HG03066 (cell line): ENCODE results near the gene RALGAPA2.

Experiments used
- ATAC-seq: cut with Tn5 transposase; IDR thresholded peaks from one replicate; pipeline ENCODE4 v1.9.1; 2021; ENCODE audit warnings: low read depth; ENCODE audit not compliant: unreplicated experiment

Gene RALGAPA2

DNA sequence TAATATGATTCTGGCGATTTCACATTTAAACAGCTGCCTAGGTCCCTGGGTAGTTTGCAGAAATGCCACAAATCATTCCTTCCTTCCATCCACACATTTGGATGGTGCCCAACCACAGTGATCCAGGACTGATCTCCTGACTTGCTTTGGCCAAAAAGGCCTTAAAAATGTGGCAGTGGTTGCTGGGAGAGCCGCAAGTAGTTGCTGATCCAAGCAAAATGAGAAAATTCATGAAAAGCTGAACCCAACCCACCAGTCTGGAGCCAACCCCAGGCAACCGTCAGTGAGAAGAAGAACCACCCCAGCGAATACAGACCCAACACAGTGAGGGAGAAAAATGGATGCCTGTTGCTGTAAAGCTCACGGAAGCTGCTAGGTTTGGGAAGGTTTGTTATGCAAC lies 25.1 kb downstream of the RALGAPA2 start:
- ATAC-seq, result no peak

- ATAC-seq, result no peak
Observed at GRCh38 chr20:20685635-20686034, 26.8 kb downstream of the RALGAPA2 start.

GRCh38 chr20:20683481-20684321 lies 28.7 kb downstream of the RALGAPA2 start:
- ATAC-seq, result no peak

DNA sequence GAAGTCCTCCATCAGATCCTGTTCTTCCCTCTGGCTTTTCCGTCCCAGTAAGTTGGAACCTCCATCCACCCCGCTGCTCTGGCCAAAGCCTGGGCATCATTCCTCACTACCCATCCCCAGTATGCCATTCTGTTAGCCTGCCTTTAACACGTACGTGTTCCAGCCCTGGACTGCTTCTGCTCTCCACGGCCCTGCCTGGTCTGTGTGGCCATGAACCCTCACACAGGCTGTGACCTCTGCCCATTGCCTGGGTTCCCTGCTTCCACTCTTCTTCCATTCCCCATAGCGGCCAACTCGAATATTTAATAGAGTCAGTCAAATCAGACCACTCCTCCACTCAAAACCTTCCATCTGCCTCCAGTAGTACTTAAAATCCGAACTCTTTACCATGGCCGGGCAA lies 29.4 kb downstream of the RALGAPA2 start:
- ATAC-seq, result no peak

- peak; percentile 55 for ATAC-seq
Observed at GRCh38 chr20:20680991-20681508, 31.4 kb downstream of the RALGAPA2 start.

- no peak for ATAC-seq
Observed at GRCh38 chr20:20679316-20679715, 33.1 kb downstream of the RALGAPA2 start.

- no peak for ATAC-seq
Observed at GRCh38 chr20:20677186-20677585, 35.3 kb downstream of the RALGAPA2 start.

GRCh38 chr20:20668639-20669038 lies 43.8 kb downstream of the RALGAPA2 start:
- peak; percentile 98 for ATAC-seq

GRCh38 chr20:20666359-20666758 lies 46.1 kb downstream of the RALGAPA2 start:
- ATAC-seq, result no peak

DNA sequence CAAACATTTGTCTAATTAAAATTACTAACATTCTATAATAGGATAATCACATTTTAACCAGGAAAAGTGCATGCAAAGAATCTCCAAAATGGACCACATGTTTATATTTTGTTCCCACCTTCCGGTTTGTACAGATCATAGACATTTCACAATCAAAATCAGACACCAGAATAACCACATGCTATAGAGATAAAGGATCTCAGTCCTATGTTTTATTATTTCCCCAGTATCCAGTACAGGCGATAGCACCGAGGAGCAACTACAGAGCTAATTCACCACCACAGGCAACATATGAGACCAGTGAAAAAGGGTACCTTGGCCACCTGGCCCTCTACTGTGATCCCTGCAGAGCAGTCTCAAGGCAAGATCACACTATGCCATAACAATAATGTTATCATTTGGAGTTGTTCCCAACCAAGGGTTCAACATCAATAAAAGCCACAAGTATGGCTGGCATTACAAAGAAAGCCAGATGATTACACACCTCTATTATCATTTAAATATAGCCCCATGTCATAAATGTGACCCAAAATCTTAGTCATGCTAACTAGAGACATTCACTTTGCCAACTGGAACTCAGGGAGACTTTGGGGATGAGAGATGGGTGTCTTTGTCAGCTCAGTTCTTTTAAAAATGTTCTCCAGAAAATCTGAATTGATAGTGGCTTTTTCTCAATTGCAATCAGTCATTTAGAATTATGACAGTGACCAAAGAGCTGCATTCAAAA lies 46.7 kb downstream of the RALGAPA2 start:
- ATAC-seq, result no peak

DNA sequence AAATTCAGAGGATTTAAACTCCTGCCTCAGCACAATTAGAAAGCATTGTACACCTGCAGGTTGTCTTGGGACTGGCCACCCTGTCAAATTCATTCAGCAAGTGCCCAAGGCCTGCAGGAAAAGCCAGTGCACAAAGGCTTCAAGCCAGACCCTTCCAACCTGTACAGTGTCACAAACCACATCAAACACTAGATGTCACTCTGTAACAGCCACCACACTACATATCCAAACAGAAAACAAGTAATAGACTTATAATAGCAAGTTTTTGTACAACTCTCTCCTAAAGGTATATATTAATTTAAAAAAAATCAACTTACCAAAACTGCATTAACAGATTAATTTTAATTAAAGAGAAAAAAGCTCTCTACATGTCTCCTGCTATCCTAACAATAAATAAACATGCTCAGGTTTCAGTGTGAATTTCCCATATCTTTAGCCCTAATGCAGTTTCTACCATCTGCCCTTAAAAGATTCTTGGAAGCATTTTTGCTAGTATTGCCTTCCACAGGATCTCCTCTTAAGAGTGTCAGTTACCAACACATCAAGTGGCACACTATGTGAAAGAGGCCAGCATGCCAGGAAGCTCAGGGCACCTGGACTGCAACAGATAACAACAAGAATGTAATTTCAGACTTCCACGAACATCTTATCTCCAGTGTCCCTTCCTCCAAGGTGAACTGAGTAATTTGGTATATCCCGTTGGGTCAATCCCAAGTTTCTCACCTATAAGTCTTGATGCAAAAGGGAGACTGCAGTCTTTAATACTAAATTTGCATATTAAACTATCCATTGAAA lies 47.5 kb downstream of the RALGAPA2 start:
- ATAC-seq, result no peak

DNA sequence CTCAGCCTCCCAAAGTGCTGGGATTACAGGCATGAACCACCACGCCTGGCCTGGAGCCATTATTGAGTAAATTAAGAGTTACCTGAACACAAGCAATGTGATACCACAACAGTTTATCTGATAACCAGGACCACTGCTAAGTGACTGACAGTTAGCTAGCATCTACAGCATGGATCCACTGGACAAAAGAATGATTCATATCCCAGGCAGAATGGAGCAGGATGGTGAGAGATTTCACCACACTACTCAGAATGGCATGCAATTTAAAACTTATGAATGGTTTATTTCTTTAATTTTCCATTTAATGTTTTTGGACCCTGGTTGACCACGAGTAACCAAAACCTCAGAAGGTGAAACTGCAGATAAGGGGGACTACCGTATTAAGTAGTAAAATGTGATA lies 48.6 kb downstream of the RALGAPA2 start:
- no peak for ATAC-seq

- ATAC-seq, result no peak
Observed at GRCh38 chr20:20658871-20659431, 53.5 kb downstream of the RALGAPA2 start.

DNA sequence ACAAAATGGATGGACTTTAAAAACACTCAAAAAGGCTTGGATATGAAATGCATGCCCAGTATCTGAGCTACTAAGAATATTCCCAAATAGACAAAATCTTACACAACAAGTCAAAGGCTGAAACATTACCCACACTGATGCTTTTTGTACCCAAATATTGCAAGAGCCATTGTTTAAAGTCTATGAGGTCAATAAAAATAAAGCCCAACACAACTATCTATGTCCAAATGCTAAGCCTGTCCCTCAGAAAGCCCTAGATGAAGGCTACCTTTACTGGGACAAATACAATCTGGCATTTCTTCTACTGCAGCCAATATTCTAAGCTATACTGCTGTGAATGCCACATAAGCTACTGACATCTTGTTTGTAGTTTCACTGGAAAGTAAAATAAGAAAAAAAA lies 54.3 kb downstream of the RALGAPA2 start:
- no peak for ATAC-seq

- no peak for ATAC-seq
Observed at GRCh38 chr20:20657092-20657491, 55.4 kb downstream of the RALGAPA2 start.

DNA sequence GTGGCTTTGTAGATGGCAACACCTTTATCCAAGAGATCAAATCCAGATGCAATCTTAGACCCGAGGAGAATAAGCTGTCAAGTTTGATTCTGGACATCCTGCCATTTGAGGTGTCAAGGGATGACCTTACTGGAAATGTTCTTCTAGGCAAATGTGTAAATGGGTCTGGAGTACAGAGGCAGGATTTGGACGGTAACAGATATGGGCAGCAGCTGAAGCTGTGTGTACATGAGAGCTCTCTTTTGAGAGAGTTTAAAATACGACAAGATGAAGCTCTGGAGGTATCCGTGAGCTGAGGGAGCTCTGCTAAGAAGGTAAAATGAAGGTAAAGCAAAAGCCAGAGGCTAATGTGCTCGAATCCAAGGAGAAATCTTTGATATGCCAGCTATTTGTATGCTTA lies 56.6 kb downstream of the RALGAPA2 start:
- ATAC-seq, result no peak

- no peak for ATAC-seq
Observed at GRCh38 chr20:20649945-20650344, 62.5 kb downstream of the RALGAPA2 start.

DNA sequence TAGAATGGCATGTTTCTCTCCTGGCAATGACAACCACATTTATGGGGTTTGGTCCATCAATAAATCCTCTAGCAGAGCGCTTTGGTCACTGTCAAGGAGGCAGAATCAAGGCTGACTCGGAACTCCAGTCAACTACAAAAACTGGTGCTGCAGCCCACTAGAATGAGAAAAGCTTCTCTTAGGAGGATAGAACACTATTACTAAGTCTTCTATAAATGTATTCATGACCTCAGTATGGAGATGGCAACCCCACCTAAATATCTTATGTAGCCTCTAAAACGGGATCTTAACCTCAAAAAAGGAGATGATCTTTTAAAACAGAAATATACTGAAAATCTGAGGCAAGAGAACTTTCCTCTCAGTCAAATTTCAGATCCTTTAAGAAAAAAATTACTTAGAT lies 68.5 kb downstream of the RALGAPA2 start:
- no peak for ATAC-seq

GRCh38 chr20:20641783-20642182 lies 70.7 kb downstream of the RALGAPA2 start:
- ATAC-seq, result no peak

DNA sequence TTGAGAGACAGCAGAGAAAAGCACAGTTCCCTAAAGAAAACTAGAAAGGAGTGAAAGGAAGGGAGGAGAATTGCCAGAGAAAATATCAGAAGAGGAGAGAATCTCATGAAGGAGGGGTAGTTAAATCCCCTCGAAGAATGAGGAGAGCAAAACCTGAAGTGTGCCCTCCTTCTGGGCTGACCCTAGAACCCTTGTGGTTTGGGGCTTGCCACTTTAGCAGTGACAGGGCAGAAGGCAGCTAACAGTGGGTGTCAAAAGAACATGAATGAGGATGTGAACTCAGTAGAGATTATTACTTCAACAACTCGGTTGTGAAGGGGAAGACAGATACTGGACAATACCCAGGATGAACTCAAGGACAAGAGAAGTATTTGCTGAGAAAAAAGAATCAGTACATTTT lies 73.6 kb downstream of the RALGAPA2 start:
- no peak for ATAC-seq
